22Rv1 (cell line): ENCODE measurements around the gene SNRPD2.
"Not testable (repeated sequence)": the region's sequence is repeated elsewhere in the genome, so short reads cannot be mapped to it uniquely, and the experiment has no call there.

ENCODE experiments used
- H3K27ac ChIP-seq: fragments of 450-650 bp; 2 replicates; pipeline ENCODE4 v1.5.1; 2017
- CTCF ChIP-seq: fragments of 450-650 bp; IDR thresholded peaks from 2 replicates; pipeline ENCODE4 v1.5.1; 2017; ENCODE audit warnings: mild to moderate bottlenecking
- ZFX ChIP-seq: fragments of 450-650 bp; IDR thresholded peaks from 2 replicates; pipeline ENCODE4 v1.6.1; 2017; ENCODE audit warnings: antibody characterized with exemption, borderline replicate concordance

The SNRPD2 gene

GRCh38 chr19:45692187-45693105 lies 693 bp upstream of the SNRPD2 start, which contains the start of gene QPCTL:
Gene QPCTL (plus strand): TSS chr19:45692666. CDS start chr19:45692704, 38 bp downstream.
- peak within 1 kb of the TSS; percentile 91 for H3K27ac ChIP-seq
- TF ChIP-seq ZFX (no peak), CTCF (no peak)

- TF ChIP-seq ZFX = no peak
- TF ChIP-seq CTCF = no peak
- H3K27ac ChIP-seq = no peak overlapping the region
Observed at GRCh38 chr19:45687599-45687998, 4.2 kb downstream of the SNRPD2 start.

DNA sequence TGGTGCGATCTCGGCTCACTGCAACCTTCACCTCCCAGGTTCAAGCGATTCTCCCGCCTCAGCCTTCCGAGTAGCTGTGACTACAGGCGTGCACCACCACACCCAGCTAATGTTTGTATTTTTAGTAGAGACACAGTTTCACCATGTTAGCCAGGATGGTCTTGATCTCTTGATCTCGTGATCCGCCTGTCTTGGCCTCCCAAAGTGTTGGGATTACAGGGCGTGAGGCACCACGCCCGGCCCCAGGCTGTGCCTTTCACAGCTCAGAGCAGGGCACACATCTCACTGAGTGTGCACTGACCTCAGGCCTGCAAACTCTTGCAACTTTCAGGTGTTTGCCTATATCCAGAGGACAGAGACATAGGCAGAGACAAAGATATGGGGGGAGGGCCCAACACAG lies 6.7 kb downstream of the SNRPD2 start:
- H3K27ac ChIP-seq = not testable (repeated sequence)

GRCh38 chr19:45682908-45683307 lies 8.8 kb downstream of the SNRPD2 start:
- no peak overlapping the region; the same call in 1 of the 2 replicates for H3K27ac ChIP-seq
- no peak for TF ChIP-seq CTCF
- TF ChIP-seq ZFX = no peak

- TF ChIP-seq CTCF (no peak), ZFX (no peak)
- H3K27ac ChIP-seq = peak overlapping the region; percentile 58
Observed at GRCh38 chr19:45682117-45682516, 9.6 kb downstream of the SNRPD2 start.

- peak overlapping the region; percentile 58 for H3K27ac ChIP-seq
- no peak for TF ChIP-seq ZFX
- TF ChIP-seq CTCF = peak; percentile 98
Observed at GRCh38 chr19:45681391-45682015, 10.2 kb downstream of the SNRPD2 start.

GRCh38 chr19:45677351-45678230 lies 14.2 kb downstream of the SNRPD2 start:
- TF ChIP-seq ZFX (no peak), CTCF (peak; percentile 10; the same call in 1 of the 2 replicates)
- peak overlapping the region; percentile 37; the same call in 1 of the 2 replicates for H3K27ac ChIP-seq
